ENCODE results near the gene RBBP5. TPM values are rescaled to one million over a fixed set of nuclear protein-coding genes. Genes with fewer than 3 reads are reported as not detected.

The RBBP5 gene
- total RNA-seq, 1 donor from 2014 or later: 18.7 TPM

DNA sequence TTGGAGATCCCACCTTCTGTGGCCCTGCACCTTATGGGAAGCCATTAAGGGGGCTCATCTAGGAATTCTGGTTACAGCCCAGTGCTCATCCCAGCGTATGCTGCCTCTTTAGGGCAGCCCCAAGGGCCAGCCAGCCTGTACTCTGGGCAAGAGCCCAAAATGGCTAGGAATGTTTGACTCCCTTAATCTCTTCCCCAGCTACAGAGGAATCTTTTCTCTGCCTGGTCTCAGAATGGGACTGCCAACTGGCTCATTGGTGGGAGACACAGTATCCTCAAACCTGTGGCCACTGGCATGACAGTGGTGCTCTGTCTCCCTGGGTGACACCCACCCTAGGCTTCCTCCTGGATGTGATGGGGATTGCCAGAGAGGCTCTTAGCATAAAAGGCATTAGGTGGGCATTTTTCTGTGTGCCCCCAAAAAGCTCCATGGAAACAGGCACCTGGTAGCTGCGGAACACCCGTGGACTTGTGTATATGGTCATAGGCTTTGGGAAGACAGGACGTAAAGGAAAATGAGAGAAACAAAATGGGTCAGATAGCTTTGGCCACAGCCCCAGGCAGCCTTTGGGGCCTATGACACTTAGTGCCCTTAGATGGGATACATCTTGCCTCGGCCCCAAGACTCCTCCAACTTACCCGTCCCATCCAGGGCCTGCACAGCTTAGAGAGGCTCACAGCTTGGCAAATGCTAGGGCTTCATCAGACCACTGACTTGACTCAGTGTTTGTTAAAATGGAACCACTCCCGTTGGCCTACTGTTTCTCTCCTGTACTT is 44.4 kb downstream of the RBBP5 start:
- Mint-ChIP-seq H3K27ac (ENCODE audit: unreplicated experiment) (no peak overlapping the region), H3K9me3 (ENCODE audit: unreplicated experiment) (no peaks in the 10 kb centered on the region), H3K4me3 (ENCODE audit: unreplicated experiment) (no peak overlapping the region), H3K27me3 (ENCODE audit: low read depth, unreplicated experiment) (no peaks in the 10 kb centered on the region), H3K36me3 (ENCODE audit: low read depth, unreplicated experiment) (peaks cover 11% of the 10 kb centered on the region), H3K4me1 (ENCODE audit: low read depth, unreplicated experiment) (peaks cover 12% of the 10 kb centered on the region)
- H3K4me2 ChIP-seq (ENCODE audit: low read length): no peak overlapping the region
- H3K4me1 ChIP-seq (ENCODE audit: insufficient read depth, low read length): no peaks in the 10 kb centered on the region
- no peaks in the 10 kb centered on the region for H3K9me3 ChIP-seq (ENCODE audit: insufficient read depth, low read depth, low read length)
- H2AFZ ChIP-seq (ENCODE audit: low read depth, low read length): no peak overlapping the region
- no peaks in the 10 kb centered on the region for H3K27me3 ChIP-seq (ENCODE audit: insufficient read depth, low read length)
- no peak overlapping the region for H3K9ac ChIP-seq (ENCODE audit: low read length)
- no peaks in the 10 kb centered on the region for H3K79me2 ChIP-seq (ENCODE audit: insufficient read depth, low read length)
- DNase-seq (ENCODE audit: low read depth): peak; percentile 2
- no peak overlapping the region for H3K27ac ChIP-seq (ENCODE audit: low read depth, low read length)
- H4K20me1 ChIP-seq (ENCODE audit: insufficient read depth, low read length): no peaks in the 10 kb centered on the region
- TF ChIP-seq, protein P1, sequence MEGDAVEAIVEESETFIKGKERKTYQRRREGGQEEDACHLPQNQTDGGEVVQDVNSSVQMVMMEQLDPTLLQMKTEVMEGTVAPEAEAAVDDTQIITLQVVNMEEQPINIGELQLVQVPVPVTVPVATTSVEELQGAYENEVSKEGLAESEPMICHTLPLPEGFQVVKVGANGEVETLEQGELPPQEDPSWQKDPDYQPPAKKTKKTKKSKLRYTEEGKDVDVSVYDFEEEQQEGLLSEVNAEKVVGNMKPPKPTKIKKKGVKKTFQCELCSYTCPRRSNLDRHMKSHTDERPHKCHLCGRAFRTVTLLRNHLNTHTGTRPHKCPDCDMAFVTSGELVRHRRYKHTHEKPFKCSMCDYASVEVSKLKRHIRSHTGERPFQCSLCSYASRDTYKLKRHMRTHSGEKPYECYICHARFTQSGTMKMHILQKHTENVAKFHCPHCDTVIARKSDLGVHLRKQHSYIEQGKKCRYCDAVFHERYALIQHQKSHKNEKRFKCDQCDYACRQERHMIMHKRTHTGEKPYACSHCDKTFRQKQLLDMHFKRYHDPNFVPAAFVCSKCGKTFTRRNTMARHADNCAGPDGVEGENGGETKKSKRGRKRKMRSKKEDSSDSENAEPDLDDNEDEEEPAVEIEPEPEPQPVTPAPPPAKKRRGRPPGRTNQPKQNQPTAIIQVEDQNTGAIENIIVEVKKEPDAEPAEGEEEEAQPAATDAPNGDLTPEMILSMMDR (IDR thresholded peaks at IDR 0.05; ENCODE audit: insufficient read depth, low read depth, low read length): no peak
- TF ChIP-seq EZH2 (IDR thresholded peaks at IDR 0.05; ENCODE audit: insufficient read depth, low read length): no peak
- H3K4me3 ChIP-seq (ENCODE audit: insufficient read depth, low read depth, low read length): no peak overlapping the region
- no peak for FAIRE-seq
- H3K36me3 ChIP-seq (ENCODE audit: insufficient read depth, low read length): peaks cover 2% of the 10 kb centered on the region

DNA sequence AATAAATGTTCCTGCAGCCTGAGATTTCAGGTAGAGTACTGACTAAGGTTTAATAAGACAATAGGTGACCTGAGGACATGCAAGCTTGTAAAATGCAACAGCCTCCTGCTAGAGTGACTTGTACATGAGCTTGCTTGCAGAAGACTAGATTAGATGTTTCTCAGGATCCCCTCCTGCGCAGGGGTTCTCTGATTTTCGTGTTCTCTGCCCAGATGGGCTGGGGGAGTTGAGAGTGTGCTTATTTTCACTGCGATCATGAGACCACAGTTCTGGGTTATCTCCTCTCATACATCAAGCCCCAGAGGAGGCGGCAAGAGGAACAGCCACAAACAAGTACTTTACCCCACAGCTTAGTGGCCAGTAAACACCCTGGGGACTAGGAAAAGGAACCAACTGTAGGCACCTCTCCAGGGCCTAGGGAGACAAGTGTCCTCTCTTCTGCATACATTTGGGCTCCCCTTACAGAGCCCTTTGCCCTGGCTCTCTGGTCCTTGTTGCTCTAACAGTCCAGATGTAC is 45.5 kb downstream of the RBBP5 start:
- H2AFZ ChIP-seq (ENCODE audit: low read depth, low read length): no peak overlapping the region
- no peaks in the 10 kb centered on the region for H3K27me3 ChIP-seq (ENCODE audit: insufficient read depth, low read length)
- DNase-seq (ENCODE audit: low read depth) (no peak), FAIRE-seq (no peak)
- no peaks in the 10 kb centered on the region for H3K27me3 Mint-ChIP-seq (ENCODE audit: low read depth, unreplicated experiment)
- H3K27ac Mint-ChIP-seq (ENCODE audit: unreplicated experiment): no peak overlapping the region
- H4K20me1 ChIP-seq (ENCODE audit: insufficient read depth, low read length): no peaks in the 10 kb centered on the region
- no peaks in the 10 kb centered on the region for H3K9me3 ChIP-seq (ENCODE audit: insufficient read depth, low read depth, low read length)
- H3K4me1 ChIP-seq (ENCODE audit: insufficient read depth, low read length): no peaks in the 10 kb centered on the region
- H3K36me3 ChIP-seq (ENCODE audit: insufficient read depth, low read length): peaks cover 2% of the 10 kb centered on the region
- H3K4me2 ChIP-seq (ENCODE audit: low read length): no peak overlapping the region
- no peak for TF ChIP-seq EZH2 (IDR thresholded peaks at IDR 0.05; ENCODE audit: insufficient read depth, low read length)
- H3K9ac ChIP-seq (ENCODE audit: low read length): no peak overlapping the region
- no peak overlapping the region for H3K4me3 Mint-ChIP-seq (ENCODE audit: unreplicated experiment)
- H3K79me2 ChIP-seq (ENCODE audit: insufficient read depth, low read length): no peaks in the 10 kb centered on the region
- H3K27ac ChIP-seq (ENCODE audit: low read depth, low read length): no peak overlapping the region
- H3K9me3 Mint-ChIP-seq (ENCODE audit: unreplicated experiment): no peaks in the 10 kb centered on the region
- peaks cover 11% of the 10 kb centered on the region for H3K36me3 Mint-ChIP-seq (ENCODE audit: low read depth, unreplicated experiment)
- no peak overlapping the region for H3K4me3 ChIP-seq (ENCODE audit: insufficient read depth, low read depth, low read length)
- peaks cover 12% of the 10 kb centered on the region for H3K4me1 Mint-ChIP-seq (ENCODE audit: low read depth, unreplicated experiment)

DNA sequence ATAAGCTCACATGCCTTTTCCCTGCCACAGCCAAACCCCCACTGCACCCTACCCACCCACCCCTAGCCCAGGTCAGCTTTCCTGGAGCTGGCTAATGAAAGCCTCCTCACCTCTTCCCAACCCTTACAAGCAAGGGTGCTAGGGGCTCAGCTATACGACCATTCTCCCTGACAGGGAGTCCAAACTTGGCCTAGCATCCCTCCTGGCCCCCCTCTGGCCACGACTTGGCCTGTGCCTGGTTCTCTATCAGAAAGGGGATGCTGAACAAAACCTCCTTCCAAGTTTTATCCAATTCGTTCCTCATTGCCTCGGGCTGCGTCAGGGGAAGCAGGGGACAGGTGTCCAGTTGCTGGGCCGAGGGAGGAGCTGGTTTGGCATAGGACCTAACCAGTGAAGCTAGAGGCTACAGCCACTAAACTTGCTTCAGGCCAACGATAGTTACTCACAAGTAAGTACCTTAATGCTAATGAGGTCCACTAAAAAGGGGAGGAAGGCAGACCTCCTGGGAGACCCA is 46.1 kb downstream of the RBBP5 start:
- Histone ChIP-seq H3K36me3 (ENCODE audit: insufficient read depth, low read length) (peaks cover 2% of the 10 kb centered on the region), H3K4me1 (ENCODE audit: insufficient read depth, low read length) (no peaks in the 10 kb centered on the region), H3K27ac (ENCODE audit: low read depth, low read length) (no peak overlapping the region), H4K20me1 (ENCODE audit: insufficient read depth, low read length) (no peaks in the 10 kb centered on the region), H3K4me3 (ENCODE audit: insufficient read depth, low read depth, low read length) (no peak overlapping the region), H3K79me2 (ENCODE audit: insufficient read depth, low read length) (no peaks in the 10 kb centered on the region), H3K4me2 (ENCODE audit: low read length) (no peak overlapping the region), H3K9me3 (ENCODE audit: insufficient read depth, low read depth, low read length) (no peaks in the 10 kb centered on the region), H3K27me3 (ENCODE audit: insufficient read depth, low read length) (no peaks in the 10 kb centered on the region), H2AFZ (ENCODE audit: low read depth, low read length) (no peak overlapping the region), H3K9ac (ENCODE audit: low read length) (no peak overlapping the region)
- TF ChIP-seq, protein P1 (IDR thresholded peaks at IDR 0.05; ENCODE audit: insufficient read depth, low read depth, low read length): no peak
- TF ChIP-seq EZH2 (IDR thresholded peaks at IDR 0.05; ENCODE audit: insufficient read depth, low read length): no peak
- peaks cover 11% of the 10 kb centered on the region for H3K36me3 Mint-ChIP-seq (ENCODE audit: low read depth, unreplicated experiment)
- H3K4me3 Mint-ChIP-seq (ENCODE audit: unreplicated experiment): no peak overlapping the region
- FAIRE-seq (no peak), DNase-seq (ENCODE audit: low read depth) (no peak)
- peaks cover 3% of the 10 kb centered on the region for H3K27me3 Mint-ChIP-seq (ENCODE audit: low read depth, unreplicated experiment)
- no peaks in the 10 kb centered on the region for H3K9me3 Mint-ChIP-seq (ENCODE audit: unreplicated experiment)
- no peak overlapping the region for H3K27ac Mint-ChIP-seq (ENCODE audit: unreplicated experiment)
- peaks cover 12% of the 10 kb centered on the region for H3K4me1 Mint-ChIP-seq (ENCODE audit: low read depth, unreplicated experiment)

Measured in astrocyte (in vitro differentiated cells and primary cell).